ENCODE results near the gene SLC37A1. TPM values are rescaled to one million over a fixed set of nuclear protein-coding genes. Genes with fewer than 3 reads are reported as not detected.
A peak's percentile ranks its signal among the peaks of the same experiment; 100 is the strongest.

SLC37A1 gene
- total and polyA plus RNA-seq, 7 donors, result 2.3 to 98.5 (median 7.8) TPM

GRCh38 chr21:42615924-42616323, 102.3 kb downstream of the SLC37A1 start:
- TF ChIP-seq POLR2AphosphoS5 (IDR thresholded peaks at IDR 0.05) (no peak), EP300 (IDR thresholded peaks at IDR 0.05) (no peak), CTCF (IDR thresholded peaks at IDR 0.05) (no peak)
- no peak overlapping the region for H3K27ac ChIP-seq
- no peak for DNase-seq
- peaks cover 0 to 10% (median 3%) of the 10 kb centered on the region in 4 donors for H3K4me1 ChIP-seq
- H3K4me3 ChIP-seq, result no peak overlapping the region
- H3K36me3 ChIP-seq, result no peaks in the 10 kb centered on the region
- 58 to 63% methylated on average over 3 of the region's 3 CpGs for WGBS, 2 donors
- intact Hi-C loops (cut with DNase I), result loop anchor here (10.0 kb wide), 1 partner anchor 51 kb away; no protein-coding TSS in a partner anchor
- H3K9me3 ChIP-seq, result peaks cover 0 to 4% (median 0%) of the 10 kb centered on the region in 4 donors
- peaks cover 0 to 45% (median 23%) of the 10 kb centered on the region in 3 donors for H3K27me3 ChIP-seq

DNA sequence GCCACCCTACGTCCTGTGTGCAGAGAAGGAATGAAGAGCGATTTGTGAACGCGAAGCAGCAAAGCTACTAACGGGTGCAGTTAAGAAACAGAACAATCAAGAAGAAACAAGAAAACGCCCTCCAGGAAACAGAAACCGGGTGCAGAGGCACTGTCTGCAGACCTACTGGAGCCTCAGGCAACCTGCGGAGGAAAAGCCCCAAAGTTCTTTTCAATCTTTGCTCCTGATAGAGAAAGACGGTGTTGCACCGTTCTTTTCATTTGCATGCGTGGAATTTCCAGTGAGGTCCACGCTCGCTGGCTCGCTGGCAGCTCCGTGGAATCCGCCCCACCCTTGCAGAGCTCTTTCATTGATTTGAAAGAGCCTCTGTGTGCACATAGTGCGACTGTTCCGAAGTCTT, 102.8 kb downstream of the SLC37A1 start:
- Histone ChIP-seq H3K4me3 (peak overlapping the region in 2 of 4 donors; percentile 20 to 22), H3K27me3 (peaks cover 0 to 45% (median 23%) of the 10 kb centered on the region in 3 donors)

DNA sequence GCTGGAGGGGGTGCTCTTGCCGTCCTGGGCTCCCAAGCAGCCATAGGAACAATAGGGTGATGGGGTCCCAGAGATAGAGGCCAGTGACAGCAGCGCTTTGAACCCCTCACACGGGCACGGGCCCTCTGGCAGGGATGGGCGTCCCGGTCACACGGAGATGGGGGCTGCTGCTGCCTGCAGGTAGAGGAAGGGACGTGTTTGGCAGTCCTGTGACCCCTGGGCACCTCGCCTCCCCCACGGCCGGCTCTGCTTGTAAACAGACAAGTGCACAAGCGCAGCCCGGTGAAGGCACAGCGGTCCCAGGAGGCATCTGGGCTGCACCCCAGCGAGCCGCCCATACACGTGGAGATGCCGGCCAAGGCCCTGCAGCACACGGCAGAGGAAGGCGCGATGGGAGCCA, 103.3 kb downstream of the SLC37A1 start:
- intact Hi-C loops (cut with DNase I), result loop anchor here (10.0 kb wide), 1 partner anchor 52 kb away; no protein-coding TSS in a partner anchor
- 67 to 88% methylated on average over 21 of the region's 21 CpGs for WGBS, 2 donors
- Histone ChIP-seq H3K4me3 (no peak overlapping the region), H3K36me3 (no peaks in the 10 kb centered on the region), H3K4me1 (peaks cover 0 to 10% (median 3%) of the 10 kb centered on the region in 4 donors), H3K27ac (no peak overlapping the region), H3K27me3 (peaks cover 0 to 45% (median 23%) of the 10 kb centered on the region in 3 donors), H3K9me3 (peaks cover 0 to 3% (median 0%) of the 10 kb centered on the region in 4 donors)
- no peak for DNase-seq
- TF ChIP-seq POLR2A (IDR thresholded peaks at IDR 0.05), result no peak
- no peak for TF ChIP-seq CTCF (IDR thresholded peaks at IDR 0.05)
- TF ChIP-seq POLR2AphosphoS5 (IDR thresholded peaks at IDR 0.05), result no peak

More for the DNA sequence above, 102.8 kb downstream of the SLC37A1 start:
- 4 to 15% methylated on average over 18 of the region's 18 CpGs for WGBS, 2 donors
- intact Hi-C loops (cut with DNase I), result loop anchor here (10.0 kb wide), 1 partner anchor 52 kb away; no protein-coding TSS in a partner anchor
- no peak for DNase-seq
- Histone ChIP-seq H3K4me1 (peaks cover 0 to 10% (median 3%) of the 10 kb centered on the region in 4 donors), H3K9me3 (peaks cover 0 to 4% (median 0%) of the 10 kb centered on the region in 4 donors), H3K27ac (no peak overlapping the region), H3K36me3 (no peaks in the 10 kb centered on the region)
- TF ChIP-seq POLR2AphosphoS5 (IDR thresholded peaks at IDR 0.05), result no peak
- no peak for TF ChIP-seq EP300 (IDR thresholded peaks at IDR 0.05)
- TF ChIP-seq POLR2A (IDR thresholded peaks at IDR 0.05), result no peak
- no peak for TF ChIP-seq CTCF (IDR thresholded peaks at IDR 0.05)

DNA sequence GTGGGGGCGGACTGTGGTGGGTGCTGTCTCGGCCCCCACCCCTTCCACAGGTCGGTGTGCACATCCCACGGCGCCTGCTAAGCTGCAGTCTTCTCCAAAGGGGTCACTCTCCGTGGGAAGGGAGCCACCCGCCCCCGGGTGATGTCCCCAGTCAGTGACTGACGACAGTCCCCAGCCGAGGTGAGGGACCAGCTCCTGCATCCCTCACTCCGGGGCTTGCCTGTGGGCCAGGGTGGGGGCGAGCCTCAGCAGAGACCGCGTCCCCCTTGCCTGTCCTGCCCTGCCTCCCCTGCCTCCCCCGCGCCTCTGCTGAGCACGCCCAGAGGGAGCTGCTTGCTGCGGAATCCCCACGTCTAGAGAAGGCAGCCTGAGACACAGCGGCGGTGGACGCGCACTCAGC, 103.8 kb downstream of the SLC37A1 start:
- TF ChIP-seq CTCF (IDR thresholded peaks at IDR 0.05) (no peak), EP300 (IDR thresholded peaks at IDR 0.05) (no peak), POLR2AphosphoS5 (IDR thresholded peaks at IDR 0.05) (no peak), POLR2A (IDR thresholded peaks at IDR 0.05) (no peak)
- no peak for DNase-seq
- Histone ChIP-seq H3K27me3 (peaks cover 0 to 45% (median 23%) of the 10 kb centered on the region in 3 donors), H3K9me3 (no peaks in the 10 kb centered on the region), H3K36me3 (no peaks in the 10 kb centered on the region), H3K4me3 (no peak overlapping the region), H3K4me1 (peaks cover 0 to 10% (median 3%) of the 10 kb centered on the region in 4 donors), H3K27ac (no peak overlapping the region)
- intact Hi-C loops (cut with DNase I), result loop anchor here (10.0 kb wide), 1 partner anchor 53 kb away; no protein-coding TSS in a partner anchor
- 83 to 88% methylated on average over 23 of the region's 23 CpGs for WGBS, 2 donors

Data from sigmoid colon (tissue), 7 donors.